Measurements from ENCODE around the gene DPH1. TPM values are rescaled to one million over a fixed set of nuclear protein-coding genes. Genes with fewer than 3 reads are reported as not detected.

The DPH1 gene
- total RNA-seq, 2 donors from 2014 or later: 30.5 to 38.0 TPM

- DNase-seq (ENCODE audit: low spot score in 2 of 2): no peak
- Mint-ChIP-seq H3K36me3 (peaks cover 0 to 7% of the 10 kb centered on the region in 2 donors), H3K27ac (peak overlapping the region; percentile 90 to 97), H3K9me3 (no peaks in the 10 kb centered on the region)
- peak; percentile 3 for ATAC-seq
These were observed 60.3 kb downstream of the DPH1 start for GRCh38 chr17:2090210-2090641.

- peaks cover 0 to 7% of the 10 kb centered on the region in 2 donors for H3K36me3 Mint-ChIP-seq
- DNase-seq (ENCODE audit: low spot score in 2 of 2) (no peak), ATAC-seq (no peak)
- H3K27ac Mint-ChIP-seq: peak overlapping the region; percentile 77 to 90
- H3K9me3 Mint-ChIP-seq: no peaks in the 10 kb centered on the region
These were observed 61.0 kb downstream of the DPH1 start for GRCh38 chr17:2090804-2091534.

- Mint-ChIP-seq H3K27ac (peak overlapping the region; percentile 28 to 41), H3K9me3 (no peaks in the 10 kb centered on the region), H3K36me3 (peaks cover 0 to under 1% of the 10 kb centered on the region in 2 donors)
- DNase-seq (ENCODE audit: low spot score in 2 of 2): no peak
- ATAC-seq: no peak
These were observed 62.3 kb downstream of the DPH1 start for GRCh38 chr17:2092253-2092652.

- DNase-seq (ENCODE audit: low spot score in 2 of 2) (no peak), ATAC-seq (no peak)
- H3K36me3 Mint-ChIP-seq: no peaks in the 10 kb centered on the region
- no peak overlapping the region for H3K27ac Mint-ChIP-seq
- H3K9me3 Mint-ChIP-seq: no peaks in the 10 kb centered on the region
These were observed 63.4 kb downstream of the DPH1 start for GRCh38 chr17:2093349-2093748.

Other genes with a start within 250 kb of the DPH1 start
- 10 to 100 TPM; 18.5 to 19.8 TPM for gene SMYD4, start 200.3 kb upstream of the DPH1 start, total RNA-seq
- gene RPA1, start 200.1 kb upstream of the DPH1 start, total RNA-seq: 100 to 1,000 TPM; 118 to 174 TPM
- under 1 TPM; 0.06 to 0.07 TPM for gene RTN4RL1, start 4.8 kb upstream of the DPH1 start, total RNA-seq
- gene OVCA2, start 11.9 kb downstream of the DPH1 start, total RNA-seq: 10 to 100 TPM; 21.8 to 30.7 TPM
- gene HIC1, start 24.9 kb downstream of the DPH1 start, total RNA-seq: 10 to 100 TPM; 36.8 to 41.8 TPM